ENCODE data around the gene LIPC.

The LIPC gene

GRCh38 chr15:58431221-58432149, at the start of gene LIPC:
Gene LIPC (plus strand): TSS chr15:58431991. CDS start chr15:58432033, 42 bp downstream.
- no peaks in the 10 kb centered on the region for H3K9me3 Mint-ChIP-seq
- H3K4me3 Mint-ChIP-seq: no peak within 1 kb of the TSS
- no peaks in the 10 kb centered on the region for H3K4me1 Mint-ChIP-seq
- H3K27me3 Mint-ChIP-seq: peaks cover 16% of the 10 kb centered on the region
- ATAC-seq (ENCODE audit: low read depth) (no peak), DNase-seq (ENCODE audit: low spot score in 2 of 2) (no peak)
- H3K27ac Mint-ChIP-seq: no peak within 1 kb of the TSS
- H3K36me3 Mint-ChIP-seq: no peaks in the 10 kb centered on the region

DNA sequence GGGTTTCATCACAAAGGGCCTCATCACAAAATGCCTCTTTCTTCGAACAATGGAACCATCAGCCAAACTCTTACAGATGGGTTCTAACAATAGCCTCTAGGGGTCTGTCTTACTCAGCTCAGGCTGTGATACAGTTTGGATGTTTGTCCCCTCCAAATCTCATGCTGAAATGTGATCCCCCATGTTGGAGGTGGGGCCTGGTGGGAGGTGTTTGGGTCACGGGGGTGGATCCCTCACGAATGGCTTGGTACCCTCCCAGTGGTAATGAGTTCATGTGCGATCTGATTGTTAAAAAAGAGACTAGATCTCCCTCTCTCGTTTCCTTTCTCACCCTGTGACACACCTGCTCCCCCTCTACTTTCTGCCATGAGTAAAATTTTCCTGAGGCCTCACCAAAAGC, 47.9 kb upstream of the LIPC start:
- Mint-ChIP-seq H3K9me3 (no peaks in the 10 kb centered on the region), H3K27ac (no peak overlapping the region), H3K4me1 (no peaks in the 10 kb centered on the region), H3K36me3 (no peaks in the 10 kb centered on the region), H3K27me3 (peaks cover 10% of the 10 kb centered on the region), H3K4me3 (no peak overlapping the region)
- DNase-seq (ENCODE audit: low spot score in 2 of 2) (no peak), ATAC-seq (ENCODE audit: low read depth) (no peak)

DNA sequence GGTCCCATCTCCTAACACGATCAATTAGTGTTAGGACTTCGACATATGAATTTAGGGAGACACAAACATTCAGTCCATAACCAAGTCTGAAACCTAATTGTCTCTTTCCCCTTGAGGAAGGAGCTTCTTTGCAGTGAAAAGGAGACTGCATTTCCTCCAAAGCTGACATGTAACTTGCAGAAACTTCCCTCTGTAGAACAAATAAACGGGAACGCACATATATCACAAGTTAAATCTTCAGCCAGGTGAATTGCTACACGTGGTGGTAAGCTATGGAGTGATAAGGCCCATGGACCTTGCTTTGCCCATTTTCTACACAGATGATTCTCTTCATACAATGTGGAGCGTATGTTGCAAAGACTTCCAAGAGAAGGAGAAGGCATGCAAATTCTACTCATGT, 47.1 kb upstream of the LIPC start:
- H3K9me3 Mint-ChIP-seq: no peaks in the 10 kb centered on the region
- no peak for ATAC-seq (ENCODE audit: low read depth)
- H3K27me3 Mint-ChIP-seq: peaks cover 10% of the 10 kb centered on the region

DNA sequence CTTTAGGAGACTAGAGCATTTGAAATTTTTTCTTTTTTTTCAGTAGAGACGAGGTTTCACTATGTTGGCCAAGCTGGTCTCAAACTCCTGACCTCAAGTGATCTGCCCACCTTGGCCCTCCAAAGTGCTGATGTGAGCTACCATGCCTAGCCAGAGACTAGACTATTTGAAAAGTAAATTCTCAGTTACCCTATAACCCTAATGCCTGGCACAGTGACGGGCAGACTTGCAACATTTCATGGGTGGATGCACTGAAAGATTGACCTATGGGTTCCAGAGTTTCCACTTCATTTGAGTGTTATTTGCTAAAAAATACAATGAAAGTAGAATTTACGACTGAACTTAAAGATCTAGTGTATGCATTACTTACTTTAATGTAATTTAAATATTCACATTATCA, 45.7 kb upstream of the LIPC start:
- H3K36me3 Mint-ChIP-seq: no peaks in the 10 kb centered on the region
- ATAC-seq (ENCODE audit: low read depth): no peak
- no peak overlapping the region for H3K27ac Mint-ChIP-seq
- no peaks in the 10 kb centered on the region for H3K4me1 Mint-ChIP-seq
- H3K27me3 Mint-ChIP-seq: peaks cover 10% of the 10 kb centered on the region
- H3K4me3 Mint-ChIP-seq: no peak overlapping the region
- H3K9me3 Mint-ChIP-seq: no peaks in the 10 kb centered on the region
- no peak for DNase-seq (ENCODE audit: low spot score in 2 of 2)

More for the DNA sequence above, 47.1 kb upstream of the LIPC start:
- no peak for DNase-seq (ENCODE audit: low spot score in 2 of 2)
- Mint-ChIP-seq H3K27ac (no peak overlapping the region), H3K36me3 (no peaks in the 10 kb centered on the region), H3K4me3 (no peak overlapping the region), H3K4me1 (no peaks in the 10 kb centered on the region)

DNA sequence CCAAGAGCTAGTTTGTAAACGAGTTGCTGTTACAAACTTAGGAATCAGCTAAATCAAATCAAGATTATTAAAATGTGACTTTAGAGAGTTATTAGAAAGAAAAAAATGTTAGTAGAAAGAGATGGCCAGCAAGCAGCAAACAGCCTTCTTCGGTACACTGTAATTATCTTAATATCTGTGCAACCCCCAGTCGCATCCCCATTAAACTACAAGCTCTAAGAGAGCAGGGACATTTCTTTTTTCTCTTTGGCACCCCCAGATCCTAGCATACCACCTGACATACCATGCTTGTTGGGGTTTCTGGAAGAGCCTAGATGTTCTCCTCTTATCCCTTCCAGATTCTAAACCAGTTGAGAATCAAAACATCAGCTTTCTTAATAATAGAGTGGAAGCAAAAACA, 45.1 kb upstream of the LIPC start:
- no peak overlapping the region for H3K27ac Mint-ChIP-seq
- DNase-seq (ENCODE audit: low spot score in 2 of 2): no peak
- H3K9me3 Mint-ChIP-seq: no peaks in the 10 kb centered on the region
- H3K4me3 Mint-ChIP-seq: no peak overlapping the region
- no peak for ATAC-seq (ENCODE audit: low read depth)
- H3K4me1 Mint-ChIP-seq: no peaks in the 10 kb centered on the region
- H3K27me3 Mint-ChIP-seq: peaks cover 13% of the 10 kb centered on the region
- no peaks in the 10 kb centered on the region for H3K36me3 Mint-ChIP-seq

DNA sequence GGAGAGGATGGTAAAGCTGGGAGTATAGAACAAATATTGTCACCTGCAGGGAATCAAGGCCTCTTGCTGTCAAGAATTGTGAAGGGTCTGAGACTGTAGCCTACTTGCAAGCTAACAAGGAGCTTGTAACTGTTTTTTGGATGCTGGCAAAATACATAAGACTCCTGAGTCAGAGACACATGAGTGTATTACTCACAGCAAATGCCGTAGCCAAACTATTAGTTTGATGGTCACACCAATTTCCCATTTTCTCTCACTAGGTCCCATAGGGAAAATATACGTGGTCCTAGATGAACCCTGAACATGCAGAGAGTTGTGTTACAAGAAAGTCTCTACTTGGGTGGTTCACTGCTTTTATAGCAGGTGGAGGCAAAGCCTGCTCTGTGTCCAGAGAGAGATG, 44.7 kb upstream of the LIPC start:
- no peaks in the 10 kb centered on the region for H3K4me1 Mint-ChIP-seq
- no peak overlapping the region for H3K4me3 Mint-ChIP-seq
- H3K36me3 Mint-ChIP-seq: no peaks in the 10 kb centered on the region
- peaks cover 9% of the 10 kb centered on the region for H3K27me3 Mint-ChIP-seq
- H3K9me3 Mint-ChIP-seq: no peaks in the 10 kb centered on the region
- ATAC-seq (ENCODE audit: low read depth) (no peak), DNase-seq (ENCODE audit: low spot score in 2 of 2) (no peak)
- H3K27ac Mint-ChIP-seq: no peak overlapping the region

DNA sequence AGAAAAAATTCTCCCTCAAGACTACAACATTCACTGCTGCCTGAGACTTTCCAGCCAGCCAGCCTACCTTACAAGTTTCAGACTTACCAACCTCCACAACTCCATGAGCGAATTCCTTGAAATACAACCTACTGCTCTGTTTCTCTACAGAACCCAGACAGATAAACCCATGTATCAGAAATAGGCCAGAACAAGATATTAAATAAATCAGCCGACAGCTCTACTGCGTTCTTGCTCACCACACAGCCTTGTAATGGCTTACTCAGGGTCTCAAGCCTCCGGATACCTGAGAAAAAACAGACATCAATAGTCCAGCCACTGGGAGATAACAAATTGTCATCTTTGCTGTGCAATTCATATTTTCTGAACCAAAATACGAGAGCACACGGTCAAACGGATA, 43.6 kb upstream of the LIPC start:
- H3K4me3 Mint-ChIP-seq: no peak overlapping the region
- DNase-seq (ENCODE audit: low spot score in 2 of 2) (no peak), ATAC-seq (ENCODE audit: low read depth) (no peak)
- no peaks in the 10 kb centered on the region for H3K36me3 Mint-ChIP-seq
- no peaks in the 10 kb centered on the region for H3K4me1 Mint-ChIP-seq
- no peak overlapping the region for H3K27ac Mint-ChIP-seq
- H3K27me3 Mint-ChIP-seq: peaks cover 9% of the 10 kb centered on the region
- no peaks in the 10 kb centered on the region for H3K9me3 Mint-ChIP-seq

DNA sequence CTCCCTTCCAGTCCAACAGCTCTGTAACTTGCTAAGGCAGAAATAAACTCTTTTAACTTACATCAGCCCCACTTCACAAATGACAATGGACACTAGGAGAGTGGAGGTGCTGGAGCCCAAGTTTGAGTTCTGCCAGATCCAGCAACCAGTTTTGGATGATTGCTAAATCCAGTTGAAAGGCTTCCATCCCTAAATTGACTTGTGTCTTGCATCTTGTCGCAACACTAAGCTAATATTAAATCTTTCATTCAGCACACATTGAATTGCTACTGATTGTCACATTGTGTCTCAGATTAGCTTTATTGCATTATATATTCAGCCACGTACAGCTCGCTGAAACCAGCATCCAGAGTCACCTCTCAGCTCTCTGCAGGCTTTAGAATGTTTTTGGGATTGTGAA, 41.7 kb upstream of the LIPC start:
- Mint-ChIP-seq H3K4me1 (no peaks in the 10 kb centered on the region), H3K27ac (no peak overlapping the region), H3K9me3 (no peaks in the 10 kb centered on the region), H3K36me3 (no peaks in the 10 kb centered on the region), H3K4me3 (no peak overlapping the region), H3K27me3 (peaks cover 13% of the 10 kb centered on the region)
- no peak for DNase-seq (ENCODE audit: low spot score in 2 of 2)
- ATAC-seq (ENCODE audit: low read depth): no peak

- no peaks in the 10 kb centered on the region for H3K9me3 Mint-ChIP-seq
- H3K4me3 Mint-ChIP-seq: no peak overlapping the region
- no peak for ATAC-seq (ENCODE audit: low read depth)
- H3K27ac Mint-ChIP-seq: no peak overlapping the region
- no peaks in the 10 kb centered on the region for H3K4me1 Mint-ChIP-seq
- DNase-seq (ENCODE audit: low spot score in 2 of 2): no peak
- no peaks in the 10 kb centered on the region for H3K36me3 Mint-ChIP-seq
- peaks cover 14% of the 10 kb centered on the region for H3K27me3 Mint-ChIP-seq
Observed at GRCh38 chr15:58390655-58391054, 41.1 kb upstream of the LIPC start.

DNA sequence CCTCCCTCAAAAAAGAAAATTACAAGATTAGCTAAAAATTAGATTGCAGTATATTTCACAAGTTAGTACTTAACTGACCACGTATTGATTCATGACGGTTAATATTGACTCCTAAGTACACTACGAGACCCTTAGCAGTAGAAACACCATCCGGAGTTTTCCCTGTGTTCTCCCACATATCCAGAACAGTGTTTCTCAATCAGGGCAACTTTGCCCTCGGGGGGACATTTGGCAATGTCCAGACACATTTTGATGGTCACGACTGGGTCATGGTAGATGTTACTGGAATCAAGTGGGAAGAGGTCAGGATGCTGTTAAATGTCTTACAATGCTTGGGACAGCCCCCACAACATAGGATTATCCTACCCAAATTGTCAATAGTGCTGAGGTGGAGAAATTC, 40.7 kb upstream of the LIPC start:
- DNase-seq (ENCODE audit: low spot score in 2 of 2): no peak
- Mint-ChIP-seq H3K4me3 (no peak overlapping the region), H3K4me1 (no peaks in the 10 kb centered on the region), H3K27me3 (peaks cover 14% of the 10 kb centered on the region), H3K9me3 (no peaks in the 10 kb centered on the region), H3K36me3 (no peaks in the 10 kb centered on the region), H3K27ac (no peak overlapping the region)
- no peak for ATAC-seq (ENCODE audit: low read depth)

GRCh38 chr15:58392141-58392540, 39.6 kb upstream of the LIPC start:
- no peak overlapping the region for H3K4me3 Mint-ChIP-seq
- DNase-seq (ENCODE audit: low spot score in 2 of 2): no peak
- ATAC-seq (ENCODE audit: low read depth): no peak
- H3K27ac Mint-ChIP-seq: no peak overlapping the region
- H3K9me3 Mint-ChIP-seq: no peaks in the 10 kb centered on the region
- peaks cover 15% of the 10 kb centered on the region for H3K27me3 Mint-ChIP-seq
- no peaks in the 10 kb centered on the region for H3K36me3 Mint-ChIP-seq
- no peaks in the 10 kb centered on the region for H3K4me1 Mint-ChIP-seq

DNA sequence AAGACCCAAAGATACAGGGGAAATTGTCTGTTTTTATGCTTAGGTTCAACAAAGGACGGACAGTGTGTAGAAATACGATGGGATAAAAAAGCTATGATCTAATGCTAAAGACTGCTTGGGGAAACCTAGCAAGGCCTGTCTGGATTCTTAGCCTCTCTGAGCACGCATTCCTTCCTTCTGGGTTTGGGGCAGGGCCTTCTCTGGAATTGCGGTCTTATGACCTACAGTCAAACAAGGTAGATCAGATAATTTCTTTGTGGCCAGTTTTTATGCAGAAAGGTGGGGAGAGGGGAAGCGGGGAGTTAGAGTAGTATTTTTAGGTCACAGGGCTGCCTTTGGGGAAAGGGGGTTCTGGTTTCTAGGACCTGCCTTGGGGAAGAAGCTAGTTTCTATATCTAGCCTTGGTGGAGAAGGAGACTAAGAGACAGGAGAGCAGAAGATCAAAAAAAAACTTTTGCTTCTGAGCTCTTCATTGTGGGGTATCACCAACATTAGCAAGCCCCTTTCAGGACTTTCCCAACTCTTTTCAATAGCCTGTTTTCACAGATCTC, 39.1 kb upstream of the LIPC start:
- Mint-ChIP-seq H3K9me3 (no peaks in the 10 kb centered on the region), H3K27me3 (peaks cover 15% of the 10 kb centered on the region)

DNA sequence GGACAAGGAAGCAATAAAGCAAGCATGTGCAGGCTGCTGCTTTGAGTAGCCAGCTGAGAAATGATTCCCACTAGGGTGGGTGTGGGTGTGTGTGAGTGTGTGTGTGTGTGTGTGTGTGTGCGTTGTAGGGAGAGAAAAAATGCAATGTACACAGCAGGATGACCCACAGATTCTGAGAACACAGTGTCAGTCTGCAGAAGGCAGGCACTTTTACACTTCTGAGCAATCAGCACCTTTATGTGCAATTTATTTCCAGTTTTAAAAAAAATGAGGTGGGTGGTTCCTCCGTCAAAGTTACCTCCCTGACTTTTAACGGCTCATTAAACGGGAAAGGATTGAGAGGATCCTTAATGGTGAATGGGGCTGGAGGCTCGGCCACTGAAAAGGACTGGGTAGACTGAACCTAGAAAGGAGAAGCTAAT, 38.5 kb upstream of the LIPC start:
- DNase-seq (ENCODE audit: low spot score in 2 of 2) (no peak), ATAC-seq (ENCODE audit: low read depth) (no peak)

More for the DNA sequence above, 39.1 kb upstream of the LIPC start:
- Mint-ChIP-seq H3K27ac (no peak overlapping the region), H3K4me1 (no peaks in the 10 kb centered on the region), H3K4me3 (no peak overlapping the region), H3K36me3 (no peaks in the 10 kb centered on the region)
- DNase-seq (ENCODE audit: low spot score in 2 of 2): no peak
- no peak for ATAC-seq (ENCODE audit: low read depth)

GRCh38 chr15:58396181-58396580, 35.6 kb upstream of the LIPC start:
- H3K36me3 Mint-ChIP-seq: no peaks in the 10 kb centered on the region
- H3K27ac Mint-ChIP-seq: no peak overlapping the region
- peaks cover 11% of the 10 kb centered on the region for H3K27me3 Mint-ChIP-seq
- no peak for ATAC-seq (ENCODE audit: low read depth)
- DNase-seq (ENCODE audit: low spot score in 2 of 2): no peak
- no peaks in the 10 kb centered on the region for H3K9me3 Mint-ChIP-seq
- no peak overlapping the region for H3K4me3 Mint-ChIP-seq
- no peaks in the 10 kb centered on the region for H3K4me1 Mint-ChIP-seq

More for the DNA sequence above, 38.5 kb upstream of the LIPC start:
- Mint-ChIP-seq H3K27ac (no peak overlapping the region), H3K27me3 (peaks cover 11% of the 10 kb centered on the region), H3K36me3 (no peaks in the 10 kb centered on the region), H3K4me3 (no peak overlapping the region), H3K9me3 (no peaks in the 10 kb centered on the region), H3K4me1 (no peaks in the 10 kb centered on the region)

- DNase-seq (ENCODE audit: low spot score in 2 of 2) (no peak), ATAC-seq (ENCODE audit: low read depth) (no peak)
- Mint-ChIP-seq H3K27me3 (peaks cover 9% of the 10 kb centered on the region), H3K9me3 (no peaks in the 10 kb centered on the region), H3K27ac (no peak overlapping the region), H3K36me3 (no peaks in the 10 kb centered on the region), H3K4me1 (no peaks in the 10 kb centered on the region), H3K4me3 (no peak overlapping the region)
Observed at GRCh38 chr15:58398071-58398470, 33.7 kb upstream of the LIPC start.

Data from memory B cell (primary cell).